Smooth muscle cell (in vitro differentiated cells): Measurements from ENCODE around the gene EIF2S3B. TPM values are rescaled to one million over a fixed set of nuclear protein-coding genes. Genes with fewer than 3 reads are reported as not detected.
"Not testable (repeated sequence)": the region's sequence is repeated elsewhere in the genome, so short reads cannot be mapped to it uniquely, and the experiment has no call there.

Experiments used
- DNase-seq: peaks from one replicate; lab custom pipeline; 2025; ENCODE audit not compliant: unreplicated experiment; lab: John Stamatoyannopoulos, UW
- H2AFZ ChIP-seq: fragments of 200-600 bp; sonication (generic); 2 replicates; pipeline ENCODE4 v1.6.0; 2016; ENCODE audit warnings: antibody characterized with exemption, low read depth, mild to moderate bottlenecking
- H3F3A ChIP-seq: fragments of 200-600 bp; sonication (generic); 2 replicates; pipeline ENCODE4 v1.6.0; 2017; ENCODE audit warnings: antibody characterized with exemption, low read depth
- H3K27ac ChIP-seq: fragments of 200-600 bp; sonication (generic); 2 replicates; pipeline ENCODE4 v1.5.1; 2016; ENCODE audit warnings: low read depth, mild to moderate bottlenecking
- H3K27me3 ChIP-seq: fragments of 200-600 bp; sonication (generic); 2 replicates; pipeline ENCODE4 v1.6.1; 2016; ENCODE audit warnings: low read depth, mild to moderate bottlenecking
- H3K36me3 ChIP-seq: fragments of 200-600 bp; sonication (generic); 2 replicates; pipeline ENCODE4 v1.5.1; 2016; ENCODE audit warnings: low read depth
- H3K4me1 ChIP-seq: fragments of 200-600 bp; sonication (generic); 2 replicates; pipeline ENCODE4 v1.5.1; 2016; ENCODE audit warnings: low read depth
- H3K4me2 ChIP-seq: fragments of 200-600 bp; sonication (generic); 2 replicates; pipeline ENCODE4 v1.6.0; 2016; ENCODE audit warnings: mild to moderate bottlenecking
- H3K4me3 ChIP-seq: fragments of 200-600 bp; sonication (generic); 2 replicates; pipeline ENCODE4 v1.5.1; 2016; ENCODE audit warnings: mild to moderate bottlenecking
- H3K79me2 ChIP-seq: fragments of 200-600 bp; sonication (generic); 2 replicates; pipeline ENCODE4 v1.6.0; 2016; ENCODE audit warnings: low read depth, mild to moderate bottlenecking
- H3K9ac ChIP-seq: fragments of 200-600 bp; sonication (generic); 2 replicates; pipeline ENCODE4 v1.6.0; 2016; ENCODE audit warnings: low read depth
- H3K9me3 ChIP-seq: fragments of 200-600 bp; sonication (generic); replicated peaks from 2 replicates; pipeline ENCODE4 v1.5.1; 2016; ENCODE audit warnings: low read depth
- H4K20me1 ChIP-seq: fragments of 200-600 bp; sonication (generic); 2 replicates; pipeline ENCODE4 v1.6.0; 2016; ENCODE audit warnings: low read depth
- CTCF ChIP-seq: fragments of 200-600 bp; sonication (generic); IDR thresholded peaks from 2 replicates; pipeline ENCODE4 v1.5.1; 2017; ENCODE audit warnings: borderline replicate concordance, mild to moderate bottlenecking, antibody characterized with exemption; ENCODE audit not compliant: insufficient read depth, poor library complexity, severe bottlenecking
- WGBS: methylation state at CpG from one replicate; pipeline ENCODE4 v1.1.7; 2016; ENCODE audit warnings: low lambda C conversion rate; 5-methylcytosine and 5-hydroxymethylcytosine counted together
- polyA plus RNA-seq: library from polyadenylated mRNA; unstranded; fragments of >200 nt; fragmentation: Nextera tagmentation; extraction: Ambion mirVana; gene quantifications from 2 replicates; pipeline ENCODE4 v1.2.1, GENCODE V29; 2016
- total RNA-seq: library from RNA; depleted of rRNA; stranded (reverse); fragments of >200 nt; gene quantifications from 2 replicates; pipeline ENCODE4 v1.2.3, GENCODE V29; 2014

The EIF2S3B gene
- total and polyA plus RNA-seq, 2 experiments from 2014 or later = 0.49 TPM; not detected in 1

GRCh38 chr12:10469701-10470100 is 36.0 kb upstream of the EIF2S3B start:
- WGBS = 97% methylated on average over 1 of the region's 1 CpG
- Histone ChIP-seq H3K36me3 (no peaks in the 10 kb centered on the region), H2AFZ (no peak overlapping the region), H3F3A (no peaks in the 10 kb centered on the region), H4K20me1 (no peaks in the 10 kb centered on the region), H3K4me3 (no peak overlapping the region), H3K79me2 (no peaks in the 10 kb centered on the region), H3K4me1 (no peaks in the 10 kb centered on the region), H3K9me3 (no peaks in the 10 kb centered on the region), H3K4me2 (no peak overlapping the region), H3K27ac (no peak overlapping the region), H3K27me3 (no peaks in the 10 kb centered on the region), H3K9ac (no peak overlapping the region)
- no peak for TF ChIP-seq CTCF
- no peak for DNase-seq

GRCh38 chr12:10472808-10473207 is 32.9 kb upstream of the EIF2S3B start:
- 91% methylated on average over 5 of the region's 5 CpGs for WGBS
- H3K27me3 ChIP-seq, H3K9ac ChIP-seq, DNase-seq, H3K79me2 ChIP-seq, H4K20me1 ChIP-seq, H3K4me3 ChIP-seq, H3K27ac ChIP-seq, H3F3A ChIP-seq, H3K4me1 ChIP-seq, H3K36me3 ChIP-seq, H3K9me3 ChIP-seq, H2AFZ ChIP-seq, H3K4me2 ChIP-seq: not testable (repeated sequence)

GRCh38 chr12:10481901-10482300 is 23.8 kb upstream of the EIF2S3B start:
- WGBS = 92% methylated on average over 2 of the region's 2 CpGs
- not testable (repeated sequence) for H3K36me3 ChIP-seq, H3K27me3 ChIP-seq, H3K27ac ChIP-seq, H3K79me2 ChIP-seq, H3K9me3 ChIP-seq, H3K4me2 ChIP-seq, DNase-seq, H3K9ac ChIP-seq, H3F3A ChIP-seq, H3K4me1 ChIP-seq, H4K20me1 ChIP-seq, H3K4me3 ChIP-seq, H2AFZ ChIP-seq

GRCh38 chr12:10487328-10487727 is 18.4 kb upstream of the EIF2S3B start:
- not testable (repeated sequence) for H3K36me3 ChIP-seq, H3K79me2 ChIP-seq, H3K9ac ChIP-seq, H4K20me1 ChIP-seq, DNase-seq, H3K9me3 ChIP-seq, H3K27me3 ChIP-seq, H3F3A ChIP-seq, H3K4me2 ChIP-seq, H3K4me3 ChIP-seq, H3K4me1 ChIP-seq, H2AFZ ChIP-seq, H3K27ac ChIP-seq
- WGBS = 98% methylated on average over 2 of the region's 2 CpGs

- no peaks in the 10 kb centered on the region for H3K27me3 ChIP-seq
- 82% methylated on average over 4 of the region's 4 CpGs for WGBS
- DNase-seq = no peak
These were observed 13.9 kb upstream of the EIF2S3B start for GRCh38 chr12:10491766-10492165.

More at GRCh38 chr12:10491766-10492165, 13.9 kb upstream of the EIF2S3B start:
- Histone ChIP-seq H3K4me3 (no peak overlapping the region), H3K27ac (no peak overlapping the region), H3K79me2 (no peaks in the 10 kb centered on the region), H3K4me1 (no peaks in the 10 kb centered on the region), H3K9ac (no peak overlapping the region), H3K36me3 (no peaks in the 10 kb centered on the region), H3F3A (no peaks in the 10 kb centered on the region), H3K9me3 (no peaks in the 10 kb centered on the region), H4K20me1 (no peaks in the 10 kb centered on the region), H3K4me2 (no peak overlapping the region), H2AFZ (no peak overlapping the region)
- no peak for TF ChIP-seq CTCF
